Bronchial epithelial cell (primary cell): ENCODE data around the gene SUGCT. TPM values are rescaled to one million over a fixed set of nuclear protein-coding genes. Genes with fewer than 3 reads are reported as not detected.

Experiments
- DNase-seq: peaks from one replicate; pipeline ENCODE4 v3.0.0-alpha.2; 2010; ENCODE audit warnings: low read depth
- FAIRE-seq: peaks from 2 replicates; lab custom pipeline; 2011; peaks lifted over from hg19 to GRCh38; lab: Jason Lieb, UNC
- H3K27me3 ChIP-seq: 2 replicates; pipeline ENCODE4 v1.5.1; 2011; ENCODE audit warnings: low read length; ENCODE audit not compliant: control insufficient read depth, insufficient read depth
- H3K36me3 ChIP-seq: 2 replicates; pipeline ENCODE4 v1.5.1; 2011; ENCODE audit warnings: low read length; ENCODE audit not compliant: control insufficient read depth, insufficient read depth
- H3K4me3 ChIP-seq: 2 replicates; pipeline ENCODE4 v1.5.1; 2011; ENCODE audit warnings: mild to moderate bottlenecking, low read depth, low read length, control low read depth
- CTCF ChIP-seq: IDR thresholded peaks from 2 replicates; pipeline ENCODE4 v1.5.1; 2011; ENCODE audit warnings: mild to moderate bottlenecking, moderate library complexity, low read length, control low read depth, inconsistent platforms; ENCODE audit not compliant: insufficient read depth, severe bottlenecking
- total RNA-seq: library from RNA; depleted of rRNA; stranded (reverse); fragments of >200 nt; gene quantifications from 2 replicates; pipeline ENCODE4 v1.2.1, GENCODE V29; 2014

Gene SUGCT
- total RNA-seq, 1 donor from 2014 or later: 7.4 TPM

- no peak for TF ChIP-seq CTCF
- no peak overlapping the region for H3K4me3 ChIP-seq
- H3K27me3 ChIP-seq: no peaks in the 10 kb centered on the region
- FAIRE-seq (no peak), DNase-seq (no peak)
- H3K36me3 ChIP-seq: no peaks in the 10 kb centered on the region
These were observed 235.0 kb downstream of the SUGCT start for GRCh38 chr7:40369641-40370277.

GRCh38 chr7:40371806-40372440 lies 237.1 kb downstream of the SUGCT start:
- no peaks in the 10 kb centered on the region for H3K27me3 ChIP-seq
- no peaks in the 10 kb centered on the region for H3K36me3 ChIP-seq
- H3K4me3 ChIP-seq: no peak overlapping the region
- FAIRE-seq: no peak
- TF ChIP-seq CTCF: no peak
- DNase-seq: peak; percentile 34

- DNase-seq (peak; percentile 78), FAIRE-seq (no peak)
These were observed 239.8 kb downstream of the SUGCT start for GRCh38 chr7:40374575-40374974.

GRCh38 chr7:40380111-40380510 lies 245.3 kb downstream of the SUGCT start:
- TF ChIP-seq CTCF: no peak
- Histone ChIP-seq H3K4me3 (no peak overlapping the region), H3K27me3 (no peaks in the 10 kb centered on the region), H3K36me3 (no peaks in the 10 kb centered on the region)
- DNase-seq (no peak), FAIRE-seq (no peak)

More at GRCh38 chr7:40374575-40374974, 239.8 kb downstream of the SUGCT start:
- no peaks in the 10 kb centered on the region for H3K27me3 ChIP-seq
- H3K36me3 ChIP-seq: no peaks in the 10 kb centered on the region
- H3K4me3 ChIP-seq: no peak overlapping the region
- no peak for TF ChIP-seq CTCF

- DNase-seq (no peak), FAIRE-seq (no peak)
- Histone ChIP-seq H3K36me3 (no peaks in the 10 kb centered on the region), H3K4me3 (no peak overlapping the region), H3K27me3 (no peaks in the 10 kb centered on the region)
- TF ChIP-seq CTCF: no peak
These were observed 247.3 kb downstream of the SUGCT start for GRCh38 chr7:40382145-40382544.
